Activated CD4-positive, alpha-beta T cell treated with anti-CD3 and anti-CD28 coated beads, Interleukin-2, amount 10 ng/mL, durations not matched to agents 24 days and 14 days (primary cell): ENCODE measurements around the gene SNX7. TPM values are rescaled to one million over a fixed set of nuclear protein-coding genes. Genes with fewer than 3 reads are reported as not detected.

ENCODE experiments used
- DNase-seq: peaks from one replicate; pipeline ENCODE4 v3.0.0; 2022
- H3K27ac Mint-ChIP-seq: one replicate; pipeline ENCODE4 v1.8.0; 2022; ENCODE audit warnings: mild to moderate bottlenecking, mixed read lengths
- H3K27me3 Mint-ChIP-seq: one replicate; pipeline ENCODE4 v1.8.0; 2022; ENCODE audit warnings: mixed read lengths
- H3K36me3 Mint-ChIP-seq: one replicate; pipeline ENCODE4 v1.8.0; 2022; ENCODE audit warnings: low read depth, mild to moderate bottlenecking, mixed read lengths
- H3K4me1 Mint-ChIP-seq: one replicate; pipeline ENCODE4 v1.8.0; 2021; ENCODE audit warnings: mixed read lengths
- H3K4me3 Mint-ChIP-seq: one replicate; pipeline ENCODE4 v1.8.0; 2022; ENCODE audit warnings: mild to moderate bottlenecking, moderate library complexity, mixed read lengths
- H3K9me3 Mint-ChIP-seq: one replicate; pipeline ENCODE4 v1.8.0; 2021; ENCODE audit warnings: mixed read lengths
- intact Hi-C: fragments of 100-400 bp; cut with micrococcal nuclease; formaldehyde crosslinking; loops from one replicate; pipeline ENCODE4 v1.15.1; 2023
- total RNA-seq: library from RNA; stranded (reverse); gene quantifications from 2 replicates; pipeline ENCODE4 v1.2.3, GENCODE V29; 2022

Gene SNX7
- total RNA-seq, 1 donor from 2014 or later: not detected

DNA sequence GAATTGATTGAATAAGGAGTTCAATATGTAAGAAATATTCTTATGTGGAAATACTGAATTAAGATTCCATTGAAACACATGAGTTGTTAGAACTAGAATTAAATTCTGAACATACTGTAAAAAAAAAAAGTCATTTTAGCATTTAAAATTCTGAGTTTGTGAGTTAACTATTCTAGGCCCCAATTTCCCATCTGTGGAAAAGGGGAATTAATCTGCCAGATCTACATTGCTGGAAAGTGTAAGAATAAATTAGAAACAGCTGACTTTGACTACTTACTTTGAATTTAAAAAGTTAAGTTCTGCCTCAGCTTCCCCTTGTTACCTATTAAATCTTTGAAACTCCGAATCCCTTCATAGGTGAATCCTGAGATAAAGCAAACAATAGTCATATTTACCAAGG lies 103.0 kb downstream of the SNX7 start:
- Mint-ChIP-seq H3K4me1 (no peaks in the 10 kb centered on the region), H3K27me3 (no peaks in the 10 kb centered on the region), H3K27ac (no peak overlapping the region), H3K9me3 (no peaks in the 10 kb centered on the region), H3K36me3 (no peaks in the 10 kb centered on the region), H3K4me3 (no peak overlapping the region)
- intact Hi-C loops: no loop called here
- no peak for DNase-seq

DNA sequence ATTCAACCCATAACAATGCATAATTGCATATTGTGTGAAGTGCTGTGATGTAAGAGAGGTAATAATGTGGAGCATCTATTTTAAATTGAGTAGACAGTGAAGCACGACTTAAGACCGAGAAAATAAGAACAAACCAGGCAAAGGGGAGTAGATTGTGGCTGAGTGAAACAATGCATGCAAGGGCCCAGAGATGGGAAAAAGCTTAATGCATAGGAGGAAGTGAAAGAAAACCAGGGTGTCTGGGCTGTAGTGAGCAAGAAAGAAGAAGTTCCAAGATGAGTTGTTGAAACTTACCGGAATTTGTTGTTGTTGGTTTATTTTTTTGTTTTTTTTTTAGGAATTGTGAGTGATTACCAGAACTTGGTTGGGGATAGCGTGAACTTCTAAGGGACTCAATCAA lies 104.7 kb downstream of the SNX7 start:
- no peak for DNase-seq
- Mint-ChIP-seq H3K4me3 (no peak overlapping the region), H3K4me1 (no peaks in the 10 kb centered on the region), H3K9me3 (no peaks in the 10 kb centered on the region), H3K27ac (no peak overlapping the region), H3K27me3 (no peaks in the 10 kb centered on the region), H3K36me3 (no peaks in the 10 kb centered on the region)
- intact Hi-C loops: no loop called here

DNA sequence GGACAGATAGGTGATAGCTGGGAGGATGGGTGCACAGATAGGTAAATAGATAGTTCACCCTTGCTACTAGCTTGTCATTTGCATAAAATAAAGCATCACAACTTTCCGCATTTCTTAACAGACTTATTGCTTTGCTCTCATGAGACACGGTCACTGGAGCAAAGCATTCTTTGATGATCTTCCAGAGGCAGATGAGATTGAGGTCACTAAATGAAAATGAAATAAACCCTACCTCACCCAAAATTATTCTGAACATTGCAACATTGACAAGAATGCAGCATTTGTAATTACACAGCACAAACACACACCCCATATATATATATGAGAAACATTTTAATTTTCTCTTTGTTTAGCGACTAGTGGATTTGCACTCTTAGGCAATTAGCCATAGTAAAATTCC lies 107.6 kb downstream of the SNX7 start:
- Mint-ChIP-seq H3K36me3 (no peaks in the 10 kb centered on the region), H3K9me3 (no peaks in the 10 kb centered on the region), H3K4me3 (no peak overlapping the region), H3K27ac (no peak overlapping the region), H3K4me1 (no peaks in the 10 kb centered on the region), H3K27me3 (peaks cover 4% of the 10 kb centered on the region)
- DNase-seq: no peak
- intact Hi-C loops: no loop called here

DNA sequence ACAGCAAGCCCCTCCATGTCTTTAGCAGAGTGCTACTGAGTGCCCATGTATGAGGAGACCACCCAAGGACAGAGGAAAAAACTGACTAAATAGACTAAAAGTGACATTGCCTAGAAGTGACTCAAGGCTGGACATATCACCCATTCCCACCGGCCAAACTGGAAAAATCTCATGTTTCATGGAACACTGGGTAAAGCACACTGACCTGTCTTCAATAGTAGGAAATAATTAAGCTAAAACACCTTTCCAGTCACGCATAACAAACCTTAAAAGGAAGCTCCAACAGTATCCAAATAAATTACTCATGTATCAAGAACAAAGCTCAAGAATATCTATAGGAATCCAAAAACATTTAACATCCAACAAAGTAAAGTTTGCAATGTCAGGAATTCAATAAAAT lies 120.4 kb downstream of the SNX7 start:
- intact Hi-C loops: no loop called here

DNA sequence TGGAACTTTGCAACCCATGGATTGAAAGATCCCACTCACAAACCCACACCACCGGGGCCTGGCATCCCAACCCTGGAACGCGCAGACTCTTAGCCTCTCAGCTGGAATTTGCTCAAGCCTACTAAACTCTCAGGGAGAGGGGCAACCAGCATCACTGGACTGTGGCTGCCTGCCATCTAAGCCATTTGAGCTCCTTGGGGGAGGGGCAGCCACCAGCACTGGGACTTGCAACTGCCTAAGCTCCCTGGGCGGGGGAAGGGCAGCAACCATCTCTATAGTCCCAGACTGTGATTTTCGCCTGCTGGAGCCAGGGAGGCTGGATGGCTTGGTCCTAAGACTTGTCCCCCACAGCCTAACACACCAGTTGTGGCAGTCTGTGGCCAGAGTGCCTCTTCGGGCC lies 122.3 kb downstream of the SNX7 start:
- Mint-ChIP-seq H3K36me3 (peaks cover 1% of the 10 kb centered on the region), H3K4me1 (no peaks in the 10 kb centered on the region), H3K4me3 (no peak overlapping the region), H3K9me3 (peaks cover 22% of the 10 kb centered on the region), H3K27ac (no peak overlapping the region), H3K27me3 (peaks cover 5% of the 10 kb centered on the region)
- no peak for DNase-seq
- intact Hi-C loops: no loop called here

More for the DNA sequence above, 120.4 kb downstream of the SNX7 start:
- Mint-ChIP-seq H3K27me3 (peaks cover under 1% of the 10 kb centered on the region), H3K9me3 (peaks cover 18% of the 10 kb centered on the region), H3K4me1 (no peaks in the 10 kb centered on the region), H3K4me3 (no peak overlapping the region), H3K27ac (no peak overlapping the region), H3K36me3 (peaks cover 1% of the 10 kb centered on the region)
- no peak for DNase-seq

DNA sequence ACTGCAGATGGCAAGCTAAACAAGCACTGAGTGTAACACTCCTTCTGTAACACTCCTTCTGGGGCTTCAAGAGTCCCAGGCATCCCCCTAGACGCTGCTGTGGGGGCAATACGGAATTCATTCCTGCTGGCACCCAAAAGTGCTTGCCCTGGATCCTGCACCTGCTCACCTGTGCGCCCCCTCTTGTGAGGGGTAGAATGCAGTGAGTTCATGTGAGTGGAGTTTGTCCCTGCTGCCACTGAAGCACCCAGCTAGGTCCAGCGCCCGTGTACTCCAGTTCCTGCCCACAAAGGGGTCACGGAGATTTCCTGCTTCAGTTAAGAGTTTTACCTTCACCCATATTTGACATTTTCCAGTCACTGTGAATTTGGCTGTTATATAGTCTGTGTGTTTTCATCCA lies 130.0 kb downstream of the SNX7 start:
- H3K27me3 Mint-ChIP-seq: peaks cover 15% of the 10 kb centered on the region
- no peak overlapping the region for H3K4me3 Mint-ChIP-seq
- intact Hi-C loops: loop anchor here (5.0 to 10.0 kb wide), 2 partner anchors 203 to 391 kb away; no protein-coding TSS in a partner anchor
- H3K36me3 Mint-ChIP-seq: no peaks in the 10 kb centered on the region
- H3K9me3 Mint-ChIP-seq: peaks cover 7% of the 10 kb centered on the region
- no peak overlapping the region for H3K27ac Mint-ChIP-seq
- no peak for DNase-seq
- H3K4me1 Mint-ChIP-seq: peaks cover 5% of the 10 kb centered on the region

DNA sequence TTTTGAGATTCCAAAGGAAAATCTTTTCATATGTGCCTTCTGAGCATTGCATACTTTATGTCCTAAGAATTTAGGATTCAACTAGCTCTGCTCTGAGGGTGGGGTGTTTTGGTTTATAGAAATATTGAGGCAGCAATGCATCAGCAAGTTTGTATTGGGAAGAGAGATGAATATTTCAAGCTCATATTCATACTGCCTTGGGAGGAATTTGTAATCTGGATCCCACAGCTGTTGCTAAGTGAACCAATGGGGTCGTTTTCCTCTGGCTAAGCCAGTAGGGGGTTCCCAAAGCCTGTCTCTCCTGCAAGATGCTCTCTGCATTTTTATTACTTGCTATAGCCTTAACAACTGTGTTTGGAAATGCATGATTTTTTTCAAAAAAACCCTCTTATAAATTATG lies 130.6 kb downstream of the SNX7 start:
- no peak for DNase-seq
- intact Hi-C loops: loop anchor here (5.0 to 10.0 kb wide), 2 partner anchors 203 to 390 kb away; no protein-coding TSS in a partner anchor
- Mint-ChIP-seq H3K27me3 (peaks cover 12% of the 10 kb centered on the region), H3K4me3 (no peak overlapping the region), H3K9me3 (peaks cover 1% of the 10 kb centered on the region), H3K36me3 (no peaks in the 10 kb centered on the region), H3K4me1 (peaks cover 10% of the 10 kb centered on the region), H3K27ac (no peak overlapping the region)

DNA sequence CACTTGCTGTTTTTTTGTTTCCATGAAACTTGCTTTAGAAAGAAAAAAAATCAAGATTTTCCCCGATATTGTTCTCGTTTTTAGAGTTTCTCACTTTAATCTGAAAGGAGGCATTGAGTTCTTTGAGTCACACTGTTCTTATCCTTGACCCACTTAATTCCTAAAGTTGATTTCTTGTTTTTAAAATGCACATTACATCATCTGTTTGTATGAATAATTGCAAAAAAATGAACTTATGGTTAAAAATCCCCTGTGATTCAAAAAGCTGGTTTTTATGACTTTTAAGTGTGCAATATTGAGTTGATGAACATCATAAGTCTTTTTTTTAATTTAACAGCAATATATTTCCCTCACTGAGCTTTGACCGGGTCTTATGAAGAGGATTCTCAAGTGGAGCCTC lies 131.6 kb downstream of the SNX7 start:
- intact Hi-C loops: loop anchor here (5.0 to 10.0 kb wide), 2 partner anchors 202 to 389 kb away; no protein-coding TSS in a partner anchor
- Mint-ChIP-seq H3K27me3 (peaks cover 10% of the 10 kb centered on the region), H3K9me3 (no peaks in the 10 kb centered on the region), H3K36me3 (no peaks in the 10 kb centered on the region), H3K4me3 (no peak overlapping the region), H3K27ac (no peak overlapping the region), H3K4me1 (peaks cover 18% of the 10 kb centered on the region)
- no peak for DNase-seq

DNA sequence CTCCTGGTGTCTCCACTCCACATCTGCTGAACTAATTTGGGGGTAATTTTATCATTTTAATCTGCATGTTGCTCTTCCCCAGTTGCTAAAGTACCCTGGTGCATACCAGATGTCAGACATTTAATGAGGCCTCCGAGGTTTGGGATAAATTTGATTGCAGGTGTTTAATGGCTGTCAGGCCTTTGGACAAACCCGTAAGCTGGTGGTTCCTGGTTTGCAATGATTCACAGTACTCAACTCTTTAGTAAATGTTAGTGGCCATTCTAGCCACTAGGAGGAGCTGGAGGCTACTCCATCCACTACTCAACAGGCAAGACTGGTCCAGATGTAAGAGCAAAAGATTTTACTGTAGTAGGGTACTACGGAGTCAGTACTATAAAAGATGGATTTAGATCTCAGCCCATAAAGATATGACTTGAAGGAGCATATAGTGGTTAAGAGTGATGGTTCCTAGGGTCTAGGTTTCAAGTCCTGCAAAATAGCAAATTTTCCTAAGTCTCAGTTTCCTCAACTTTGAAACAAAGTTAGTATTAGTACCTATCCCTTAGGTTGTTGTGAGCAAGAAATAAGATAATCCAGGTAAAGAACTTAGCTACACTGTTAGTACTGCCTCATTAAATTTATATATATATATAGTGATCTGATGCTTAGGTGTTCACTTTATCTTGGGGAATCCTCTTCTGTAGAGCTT lies 132.8 kb downstream of the SNX7 start:
- H3K4me3 Mint-ChIP-seq: no peak overlapping the region
- H3K36me3 Mint-ChIP-seq: no peaks in the 10 kb centered on the region
- peak; percentile 86 for DNase-seq
- intact Hi-C loops: loop anchor here (1.0 to 10.0 kb wide), 4 partner anchors 200 to 912 kb away; no protein-coding TSS in a partner anchor
- peaks cover 21% of the 10 kb centered on the region for H3K4me1 Mint-ChIP-seq
- H3K27ac Mint-ChIP-seq: no peak overlapping the region
- H3K9me3 Mint-ChIP-seq: no peaks in the 10 kb centered on the region
- peaks cover 8% of the 10 kb centered on the region for H3K27me3 Mint-ChIP-seq

DNA sequence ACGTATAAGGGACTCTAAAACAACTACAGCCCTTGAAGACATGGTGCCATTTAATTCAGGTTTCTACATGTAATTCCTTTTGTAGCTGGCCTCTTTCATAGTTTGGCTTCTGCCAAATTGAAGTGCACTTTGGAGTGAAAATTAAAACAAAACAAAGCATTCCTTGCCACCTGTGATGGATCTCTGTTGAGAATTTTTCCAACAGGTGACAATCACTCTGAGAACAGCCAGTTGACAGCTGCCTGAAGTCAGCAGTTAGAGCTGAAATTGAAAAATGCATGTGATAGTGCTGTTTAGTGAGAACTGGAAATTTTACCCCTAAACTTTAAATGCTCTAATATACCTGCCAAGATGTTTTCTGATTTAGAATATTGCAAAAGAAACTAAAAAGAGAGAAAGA lies 134.5 kb downstream of the SNX7 start:
- no peaks in the 10 kb centered on the region for H3K36me3 Mint-ChIP-seq
- peaks cover 8% of the 10 kb centered on the region for H3K27me3 Mint-ChIP-seq
- intact Hi-C loops: loop anchor here (2.0 to 10.0 kb wide), 2 partner anchors 75 to 199 kb away; no protein-coding TSS in a partner anchor
- peaks cover 21% of the 10 kb centered on the region for H3K4me1 Mint-ChIP-seq
- no peak for DNase-seq
- no peak overlapping the region for H3K4me3 Mint-ChIP-seq
- H3K27ac Mint-ChIP-seq: no peak overlapping the region
- peaks cover 3% of the 10 kb centered on the region for H3K9me3 Mint-ChIP-seq

DNA sequence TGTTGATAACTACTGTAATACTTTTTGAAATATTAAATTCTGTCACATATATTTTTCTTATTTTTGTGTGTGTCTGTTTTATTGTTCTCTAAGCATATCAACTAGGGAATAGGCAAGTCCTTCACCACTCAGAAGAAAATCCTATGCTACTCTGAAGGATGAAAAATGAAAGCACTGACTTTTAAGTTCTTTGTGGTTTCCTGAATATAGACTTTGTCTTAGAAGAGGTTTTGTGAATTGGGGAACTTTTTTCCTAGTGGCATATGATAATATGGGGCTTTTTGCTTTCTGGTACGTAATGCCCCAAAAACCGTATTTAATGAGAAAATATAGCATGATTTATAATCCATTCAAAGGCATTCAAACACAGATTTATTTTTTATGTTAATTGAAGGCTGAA lies 136.0 kb downstream of the SNX7 start:
- Mint-ChIP-seq H3K9me3 (peaks cover 3% of the 10 kb centered on the region), H3K4me3 (no peak overlapping the region), H3K36me3 (no peaks in the 10 kb centered on the region), H3K27me3 (peaks cover 8% of the 10 kb centered on the region), H3K4me1 (peaks cover 21% of the 10 kb centered on the region), H3K27ac (no peak overlapping the region)
- DNase-seq: no peak
- intact Hi-C loops: loop anchor here (2.0 to 10.0 kb wide), 2 partner anchors 73 to 197 kb away; no protein-coding TSS in a partner anchor
